Spleen (tissue), 11 donors: ENCODE measurements around the gene SERPING1. TPM values are rescaled to one million over a fixed set of nuclear protein-coding genes. Genes with fewer than 3 reads are reported as not detected.

Experiments used
- DNase-seq: peaks from one replicate; pipeline ENCODE4 v3.0.0-alpha.2; 2020
- H3K27ac ChIP-seq, 8 donors: fragments of 200-600 bp; sonication (generic) in 7 of 8; 1 replicate in 4 of 8; 2 replicates in 4 of 8; pipeline versions ENCODE4 v1.5.0 to v1.8.0; 2016 to 2021; ENCODE audit warnings: inconsistent platforms in 4 of 8, mild to moderate bottlenecking in 4 of 8, moderate library complexity in 1 of 8
- H3K27me3 ChIP-seq, 7 donors: fragments of 200-600 bp; sonication (generic) in 6 of 7; replicated peaks in 1 of 7; 1 replicate in 4 of 7; 2 replicates in 3 of 7; pipeline versions ENCODE4 v1.5.0 to v1.8.0; 2016 to 2021; ENCODE audit warnings: inconsistent platforms in 3 of 7, mild to moderate bottlenecking in 1 of 7
- H3K36me3 ChIP-seq, 6 donors: fragments of 200-600 bp; sonication (generic) in 5 of 6; 1 replicate in 4 of 6; 2 replicates in 2 of 6; pipeline versions ENCODE4 v1.5.0 to v1.8.0; 2016 to 2021; ENCODE audit warnings: inconsistent platforms in 2 of 6
- H3K4me1 ChIP-seq, 6 donors: fragments of 200-600 bp; sonication (generic) in 5 of 6; 1 replicate in 3 of 6; 2 replicates in 3 of 6; pipeline versions ENCODE4 v1.5.0 to v1.8.0; 2016 to 2021; ENCODE audit warnings: inconsistent platforms in 3 of 6
- H3K4me3 ChIP-seq, 8 donors: fragments of 200-600 bp; sonication (generic) in 7 of 8; 1 replicate in 4 of 8; 2 replicates in 4 of 8; pipeline versions ENCODE4 v1.5.0 to v1.8.0; 2016 to 2021; ENCODE audit warnings: inconsistent platforms in 4 of 8, mild to moderate bottlenecking in 4 of 8, moderate library complexity in 2 of 8
- H3K9me3 ChIP-seq, 8 donors: fragments of 200-600 bp; sonication (generic) in 7 of 8; 1 replicate in 4 of 8; 2 replicates in 4 of 8; pipeline versions ENCODE4 v1.5.0 to v1.8.0; 2016 to 2021; ENCODE audit warnings: inconsistent platforms in 4 of 8
- CTCF ChIP-seq, 11 experiments: fragments of 200-600 bp in 7 of 11; fragments of 450-650 bp in 4 of 11; sonication (generic) in 4 of 11; IDR thresholded peaks in 8 of 11; conservative IDR thresholded peaks in 3 of 11; 1 replicate in 7 of 11; 2 replicates in 4 of 11; pipeline versions ENCODE4 v1.4.0 to v1.8.0; 2016 to 2021; ENCODE audit warnings: antibody characterized with exemption in 11 of 11, inconsistent platforms in 4 of 11, mild to moderate bottlenecking in 1 of 11
- POLR2A ChIP-seq, 3 donors: fragments of 450-650 bp; IDR thresholded peaks; one replicate each; pipeline ENCODE4 v1.5.1; 2017; ENCODE audit warnings: antibody characterized with exemption in 3 of 3, mild to moderate bottlenecking in 1 of 3
- POLR2AphosphoS5 ChIP-seq, 3 donors: sonication (generic); formaldehyde crosslinking; IDR thresholded peaks; one replicate each; pipeline ENCODE4 v1.5.1; 2017; ENCODE audit warnings: antibody characterized with exemption in 3 of 3
- WGBS, 5 donors: extraction: QIAGEN DNeasy Blood & Tissue Kit in 3 of 5; methylation state at CpG; one replicate each; pipeline versions ENCODE4 v1.1.5 to v1.1.7; 2013 to 2018; 5-methylcytosine and 5-hydroxymethylcytosine counted together
- intact Hi-C: fragments of 100-400 bp; cut with DNase I; formaldehyde crosslinking; loops from one replicate; pipeline ENCODE4 v1.15.0; 2023; ENCODE audit warnings: low total_unique reads
- polyA plus RNA-seq, 3 donors: library from polyadenylated mRNA; stranded (reverse); fragments of 200-250 nt; gene quantifications; one replicate each; pipeline ENCODE4 v1.2.1, GENCODE V29; 2013
- total RNA-seq, 7 donors: library from RNA; depleted of rRNA in 3 of 7; stranded (reverse); fragments of >200 nt in 3 of 7; fragmentation: NEBNext Ultra II Directional in 4 of 7; extraction: Animal tissue kit (Norgen Biotek cat#: 25700) in 4 of 7; gene quantifications; one replicate each; pipeline versions ENCODE4 v1.1.0 to v1.2.1, GENCODE V29; 2016 to 2021
- donor health status: healthy with polysubstance abuse.
- donor health status: DM: no; HTN: no; CAD: no; lungs with moderate emphysema.
- donor health status: DM: no; HTN: no; CAD: no.
- donor health status: Bipolar disorder and iron deficiency.
- donor health status: healthy.
- donor health status: DM: no; HTN: no; CAD: no.
- donor health status: DM: yes; HTN: yes; CAD: no.

SERPING1 gene
- total and polyA plus RNA-seq, 10 donors = 104 to 364 (median 228) TPM

GRCh38 chr11:57646194-57646798, 48.8 kb downstream of the SERPING1 start:
- Histone ChIP-seq H3K27ac (peak overlapping the region in 4 of 8 donors; percentile 14 to 57 (median 30)), H3K9me3 (no peaks in the 10 kb centered on the region), H3K4me3 (peak overlapping the region in 2 of 8 donors; percentile 7 to 15), H3K27me3 (peaks cover 0 to 66% (median 31%) of the 10 kb centered on the region in 7 donors), H3K4me1 (peaks cover 19 to 70% (median 52%) of the 10 kb centered on the region in 6 donors), H3K36me3 (no peaks in the 10 kb centered on the region)
- intact Hi-C loops = loop anchor here (10.0 kb wide), 1 partner anchor 301 kb away; no protein-coding TSS in a partner anchor
- TF ChIP-seq CTCF (IDR thresholded peaks at IDR 0.05 in 8 of 11, conservative IDR thresholded peaks at IDR 0.05 in 3 of 11) (no peak), POLR2AphosphoS5 (IDR thresholded peaks at IDR 0.05) (no peak), POLR2A (IDR thresholded peaks at IDR 0.05) (no peak)
- DNase-seq = no peak
- 21 to 29% (median 23%) methylated on average over 10 of the region's 10 CpGs for WGBS, 5 donors

DNA sequence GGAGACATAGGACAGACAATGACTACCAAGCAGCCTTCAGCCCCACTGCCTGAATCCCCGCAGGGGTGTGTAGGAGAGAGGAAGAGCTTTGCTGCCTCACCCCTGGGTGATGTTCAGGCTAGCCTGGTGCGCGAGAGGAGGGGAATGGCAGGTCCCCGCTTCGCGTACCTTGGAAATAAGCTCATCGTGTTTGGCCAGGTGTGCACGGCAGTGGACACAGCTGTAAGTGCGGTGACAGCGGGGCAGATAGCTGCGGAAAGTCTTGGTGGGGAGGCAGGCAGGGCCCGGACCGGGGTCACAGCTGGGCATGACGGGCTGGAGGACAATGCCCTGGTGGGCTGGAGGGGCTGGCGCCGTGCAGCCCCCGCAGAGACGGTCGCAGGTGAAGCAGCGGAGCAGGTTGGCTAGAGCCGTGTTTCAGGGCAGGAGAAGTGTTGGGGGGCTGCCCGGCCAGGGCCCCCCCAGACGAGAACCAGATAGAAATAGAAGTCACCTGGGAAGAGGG, 49.4 kb downstream of the SERPING1 start:
- H3K9me3 ChIP-seq = no peaks in the 10 kb centered on the region
- TF ChIP-seq CTCF (IDR thresholded peaks at IDR 0.05 in 8 of 11, conservative IDR thresholded peaks at IDR 0.05 in 3 of 11) (no peak), POLR2AphosphoS5 (IDR thresholded peaks at IDR 0.05) (peak in 2 of 3 donors; percentile 26 to 68)
- intact Hi-C loops = loop anchor here (10.0 kb wide), 1 partner anchor 302 kb away; no protein-coding TSS in a partner anchor
- H3K4me3 ChIP-seq = peak overlapping the region in 2 of 8 donors; percentile 7 to 15
- WGBS, 5 donors = 8 to 17% (median 12%) methylated on average over 22 to 23 of the region's 23 CpGs
- H3K27ac ChIP-seq = no peak overlapping the region
- H3K36me3 ChIP-seq = no peaks in the 10 kb centered on the region
- H3K27me3 ChIP-seq = peaks cover 0 to 66% (median 31%) of the 10 kb centered on the region in 7 donors
- peaks cover 19 to 68% (median 50%) of the 10 kb centered on the region in 6 donors for H3K4me1 ChIP-seq
- no peak for DNase-seq

DNA sequence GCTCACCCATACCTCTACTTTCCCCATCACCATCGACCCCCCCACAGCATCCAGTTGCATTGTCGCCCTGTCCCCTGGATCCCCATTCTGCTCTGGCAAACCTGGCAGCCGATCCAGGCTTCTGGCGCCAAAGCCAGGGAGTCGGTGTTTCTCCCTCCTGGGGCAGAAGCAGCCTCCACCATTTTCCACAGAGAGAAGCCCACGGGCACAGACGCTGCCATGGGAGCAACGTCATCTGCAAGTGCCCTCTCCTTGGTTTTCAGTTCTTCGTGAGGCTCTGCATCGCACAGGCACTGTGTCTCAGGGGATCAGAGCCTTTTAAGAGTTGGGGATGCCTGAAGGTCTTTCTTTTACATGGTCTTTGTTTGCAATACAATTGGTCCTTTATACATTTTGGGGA, 49.9 kb downstream of the SERPING1 start:
- no peak for DNase-seq
- TF ChIP-seq CTCF (IDR thresholded peaks at IDR 0.05 in 8 of 11, conservative IDR thresholded peaks at IDR 0.05 in 3 of 11) (no peak), POLR2AphosphoS5 (IDR thresholded peaks at IDR 0.05) (no peak), POLR2A (IDR thresholded peaks at IDR 0.05) (no peak)
- Histone ChIP-seq H3K27ac (no peak overlapping the region), H3K9me3 (no peaks in the 10 kb centered on the region), H3K4me3 (peak overlapping the region in 1 of 8 donors; percentile 7), H3K27me3 (peaks cover 0 to 66% (median 31%) of the 10 kb centered on the region in 7 donors), H3K36me3 (no peaks in the 10 kb centered on the region), H3K4me1 (peaks cover 19 to 69% (median 52%) of the 10 kb centered on the region in 6 donors)
- intact Hi-C loops = loop anchor here (10.0 kb wide), 1 partner anchor 303 kb away; no protein-coding TSS in a partner anchor
- WGBS, 5 donors = 5 to 15% (median 10%) methylated on average over 10 of the region's 10 CpGs
